HG03097 (cell line): ENCODE measurements around the gene PPM1G.

Source experiments
- ATAC-seq: cut with Tn5 transposase; IDR thresholded peaks from one replicate; pipeline ENCODE4 v1.9.1; 2021; ENCODE audit not compliant: unreplicated experiment, low FRiP score

PPM1G gene

GRCh38 chr2:27416151-27416550 is 6.8 kb upstream of the PPM1G start:
- ATAC-seq: no peak

- no peak for ATAC-seq
These were observed 3.2 kb upstream of the PPM1G start for GRCh38 chr2:27412419-27413152.

DNA sequence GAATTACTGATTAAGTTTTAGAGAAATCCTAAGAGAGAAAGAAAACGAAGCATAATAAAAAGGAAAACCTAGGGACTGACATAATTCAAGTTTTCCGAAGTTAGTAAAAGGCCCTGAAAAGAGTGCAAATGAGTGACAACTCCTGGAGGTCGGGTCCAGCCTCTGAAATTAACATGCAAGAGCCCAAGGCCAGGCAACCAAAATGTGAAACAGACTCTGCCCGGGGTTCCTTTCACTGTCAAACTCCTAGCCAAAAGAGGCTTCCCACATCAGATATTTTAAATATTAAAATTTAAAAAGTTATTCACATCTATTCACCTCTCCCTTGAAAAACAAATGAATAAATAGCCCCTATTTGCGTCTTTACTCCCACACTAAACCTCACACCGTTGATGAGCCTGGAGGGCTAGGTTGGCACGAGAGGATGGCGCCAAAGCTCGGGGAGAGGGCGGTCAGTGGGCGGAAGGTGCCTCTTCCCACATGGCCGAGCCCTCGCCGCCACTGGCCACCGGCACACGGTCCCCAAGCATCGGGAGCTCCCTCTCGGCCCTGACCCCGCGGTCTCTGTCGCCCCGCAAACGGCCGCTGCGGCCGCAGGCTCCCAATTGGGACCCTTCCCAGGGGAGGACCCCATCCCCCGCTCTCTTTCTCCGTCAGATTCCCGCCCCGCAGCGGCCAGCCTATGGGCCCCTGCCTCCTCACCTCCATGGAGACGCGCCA is 630 bp downstream of the PPM1G start:
- ATAC-seq: peak; percentile 33

DNA sequence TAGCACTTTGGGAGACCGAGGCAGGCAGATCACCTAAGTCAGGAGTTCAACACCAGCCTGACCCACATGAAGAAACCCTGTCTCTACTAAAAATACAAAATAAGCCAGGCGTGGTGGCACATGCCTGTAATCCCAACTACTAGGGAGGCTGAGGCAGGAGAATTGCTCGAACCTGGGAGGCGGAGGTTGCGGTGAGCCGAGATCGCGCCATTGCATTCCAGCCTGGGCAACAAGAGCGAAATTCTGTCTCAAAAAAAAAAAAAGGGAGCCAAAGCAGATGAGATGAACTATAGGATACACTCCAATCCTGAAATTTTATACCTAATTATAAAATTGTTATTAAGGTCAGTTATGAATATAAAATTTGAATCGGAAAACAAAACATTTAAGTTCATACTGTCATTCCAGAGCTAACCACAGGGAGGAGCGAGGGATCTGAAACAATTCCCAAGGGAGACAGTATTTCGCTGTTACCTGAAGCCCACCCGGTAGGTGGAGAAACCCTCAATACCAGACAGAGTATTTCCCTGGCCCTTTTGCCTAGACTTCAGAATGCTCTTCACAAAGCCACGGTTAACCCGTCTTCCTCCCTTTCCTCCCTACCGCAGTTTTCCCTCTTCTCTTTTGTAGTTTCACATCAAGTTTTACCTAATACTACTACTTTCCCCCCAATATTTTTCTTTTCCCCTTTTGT is 1.4 kb downstream of the PPM1G start:
- ATAC-seq: no peak

DNA sequence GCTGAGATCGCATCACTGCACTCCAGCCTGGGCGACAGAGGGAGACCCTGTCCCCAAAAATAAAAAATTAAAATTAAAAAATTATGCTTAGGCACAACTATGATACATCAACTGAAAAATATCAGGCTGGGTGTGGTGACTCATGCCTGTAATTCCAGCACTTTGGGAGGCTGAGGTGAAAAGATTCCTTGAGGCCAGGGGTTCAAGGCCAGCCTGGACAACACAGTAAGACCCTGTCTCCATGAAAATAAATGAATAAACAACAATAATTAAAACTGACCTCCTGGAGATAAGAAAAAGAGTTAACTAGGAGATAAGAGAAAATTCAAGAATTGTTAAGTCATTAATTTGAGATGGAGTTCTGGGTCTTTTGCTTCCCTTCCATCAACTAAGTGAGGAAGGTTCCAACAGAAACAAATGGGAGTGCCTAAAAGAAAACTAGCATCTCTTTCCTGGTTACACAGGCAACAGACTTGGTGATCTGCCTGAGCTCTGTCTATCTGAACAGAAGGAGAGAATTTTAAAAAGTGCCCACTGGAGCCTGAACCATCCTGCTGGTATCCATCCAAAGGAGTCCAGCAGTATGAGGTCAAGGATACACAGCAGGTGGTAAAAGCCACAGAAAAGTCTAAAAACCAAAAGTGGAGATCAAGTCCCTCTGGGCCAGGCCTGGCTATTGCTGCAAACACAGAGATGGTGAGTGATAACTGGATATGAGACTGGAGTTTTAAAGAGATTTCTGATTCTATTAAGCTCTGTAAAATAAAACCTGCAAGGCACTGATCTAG is 8.8 kb downstream of the PPM1G start:
- no peak for ATAC-seq

DNA sequence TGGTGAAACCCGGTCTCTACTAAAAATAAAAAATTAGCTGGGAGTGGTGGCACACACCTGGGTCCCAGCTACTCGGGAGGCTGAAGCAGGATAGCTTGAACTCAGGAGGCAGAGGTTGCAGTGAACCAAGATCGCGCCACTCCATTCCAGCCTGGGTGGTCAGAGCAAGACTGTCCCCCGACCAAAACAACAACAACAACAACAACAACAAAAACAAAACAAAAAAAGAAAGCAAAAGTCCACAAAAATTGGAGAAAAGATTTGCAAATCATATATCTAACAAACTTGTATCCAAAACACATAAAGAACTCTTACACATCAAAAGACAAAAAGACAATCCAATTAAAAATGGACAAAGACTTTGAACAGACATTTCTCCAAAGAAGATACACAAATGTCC is 10.4 kb downstream of the PPM1G start:
- ATAC-seq: no peak

DNA sequence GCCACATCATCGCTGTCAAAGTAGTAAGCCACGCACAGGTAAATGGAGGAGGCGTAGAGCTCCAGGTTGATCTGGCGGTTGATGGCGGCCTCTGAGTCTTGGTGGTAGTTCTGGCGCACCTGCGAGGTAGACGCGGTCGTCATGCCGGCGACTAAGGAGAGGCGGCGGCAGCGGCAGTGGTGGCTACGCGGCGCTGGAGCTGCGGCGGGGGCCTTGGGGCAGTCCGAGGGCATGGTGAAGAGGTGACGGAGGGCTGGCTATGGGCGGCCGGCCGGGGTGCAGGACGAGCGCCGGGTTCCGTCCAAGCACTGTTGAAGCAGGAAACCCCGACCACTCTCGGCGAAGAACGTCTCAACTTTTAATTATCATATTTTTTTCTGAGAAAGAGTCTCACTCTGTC is 16.2 kb downstream of the PPM1G start:
- ATAC-seq: no peak

- no peak for ATAC-seq
These were observed 18.3 kb downstream of the PPM1G start for GRCh38 chr2:27390822-27391679.

GRCh38 chr2:27381577-27382181 is 27.7 kb downstream of the PPM1G start:
- ATAC-seq: no peak

- peak; percentile 62 for ATAC-seq
These were observed 28.5 kb downstream of the PPM1G start, which contains the start of gene ZNF513 for GRCh38 chr2:27380626-27381545. Gene ZNF513, minus strand, starts transcription at chr2:27380734. Its CDS starts 208 bp downstream, at chr2:27380526.

- peak; percentile 29 for ATAC-seq
These were observed 29.4 kb downstream of the PPM1G start for GRCh38 chr2:27379836-27380625.

GRCh38 chr2:27379383-27379835 is 30.0 kb downstream of the PPM1G start:
- no peak for ATAC-seq

- no peak for ATAC-seq
These were observed 30.5 kb downstream of the PPM1G start for GRCh38 chr2:27378809-27379290.

DNA sequence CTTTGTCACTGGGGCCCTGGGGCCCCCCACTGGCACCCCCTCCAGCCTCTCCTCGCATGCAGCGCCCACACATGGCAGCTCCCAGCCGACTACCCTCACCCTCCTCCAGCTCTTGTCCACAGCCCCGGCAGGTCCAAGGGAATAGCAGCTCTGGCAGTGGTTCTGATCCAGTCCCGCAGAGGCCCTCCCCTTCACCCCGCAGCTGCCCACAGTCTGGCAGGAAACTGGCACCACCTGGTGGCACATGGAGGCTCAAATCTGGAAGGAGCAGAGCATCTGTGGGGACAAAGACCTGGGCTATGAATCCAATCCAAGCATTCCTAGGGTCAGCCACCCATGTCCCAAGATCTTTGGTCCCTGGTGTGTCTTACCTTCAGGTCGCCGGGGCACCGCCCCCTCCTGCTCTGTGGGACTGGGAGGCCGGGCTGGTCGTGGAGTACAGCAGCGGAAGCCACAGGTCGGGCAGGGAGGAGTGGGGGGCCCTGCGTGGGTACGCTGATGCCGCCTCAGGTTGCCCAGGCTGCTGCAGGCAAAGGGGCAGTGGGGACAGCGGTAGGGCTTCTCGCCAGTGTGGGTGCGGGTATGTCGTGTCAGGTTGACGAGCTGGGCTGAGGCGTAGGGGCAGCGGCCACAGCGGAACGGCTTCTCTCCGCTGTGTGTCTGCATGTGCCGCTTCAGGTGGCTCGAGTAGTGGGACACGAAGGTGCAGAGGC is 31.1 kb downstream of the PPM1G start:
- ATAC-seq: no peak

DNA sequence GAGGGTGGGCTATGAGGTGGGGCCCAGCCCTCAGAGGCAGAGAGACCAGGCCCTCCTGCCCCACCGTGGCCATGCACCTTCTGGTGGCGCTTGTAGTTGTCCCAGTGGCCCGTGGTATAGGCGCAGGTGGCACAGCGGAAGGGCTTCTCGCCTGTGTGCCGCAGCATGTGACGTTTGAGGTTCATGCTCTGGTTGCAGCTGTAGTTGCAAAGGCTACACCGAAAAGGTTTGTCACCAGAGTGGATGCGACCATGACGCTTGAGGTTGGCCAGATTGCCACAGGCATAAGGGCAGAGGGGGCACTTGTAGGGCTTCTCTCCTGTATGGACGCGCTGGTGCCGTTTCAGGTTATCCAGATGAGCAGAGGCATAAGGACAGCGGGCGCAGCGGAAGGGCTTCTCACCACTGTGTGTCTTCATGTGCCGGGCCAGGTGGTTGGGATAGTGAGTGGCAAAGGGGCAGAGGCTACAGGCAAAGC is 31.7 kb downstream of the PPM1G start:
- no peak for ATAC-seq

GRCh38 chr2:27376866-27377617 is 32.3 kb downstream of the PPM1G start:
- ATAC-seq: no peak
